GM04504 (cell line): ENCODE results near the gene FAM89A.
A peak's percentile ranks its signal among the peaks of the same experiment; 100 is the strongest.
"Not testable (repeated sequence)": the region's sequence is repeated elsewhere in the genome, so short reads cannot be mapped to it uniquely, and the experiment has no call there.

Experiments
- DNase-seq: peaks from one replicate; pipeline ENCODE4 v3.0.0-alpha.2; 2012; ENCODE audit warnings: low read depth

The FAM89A gene

DNA sequence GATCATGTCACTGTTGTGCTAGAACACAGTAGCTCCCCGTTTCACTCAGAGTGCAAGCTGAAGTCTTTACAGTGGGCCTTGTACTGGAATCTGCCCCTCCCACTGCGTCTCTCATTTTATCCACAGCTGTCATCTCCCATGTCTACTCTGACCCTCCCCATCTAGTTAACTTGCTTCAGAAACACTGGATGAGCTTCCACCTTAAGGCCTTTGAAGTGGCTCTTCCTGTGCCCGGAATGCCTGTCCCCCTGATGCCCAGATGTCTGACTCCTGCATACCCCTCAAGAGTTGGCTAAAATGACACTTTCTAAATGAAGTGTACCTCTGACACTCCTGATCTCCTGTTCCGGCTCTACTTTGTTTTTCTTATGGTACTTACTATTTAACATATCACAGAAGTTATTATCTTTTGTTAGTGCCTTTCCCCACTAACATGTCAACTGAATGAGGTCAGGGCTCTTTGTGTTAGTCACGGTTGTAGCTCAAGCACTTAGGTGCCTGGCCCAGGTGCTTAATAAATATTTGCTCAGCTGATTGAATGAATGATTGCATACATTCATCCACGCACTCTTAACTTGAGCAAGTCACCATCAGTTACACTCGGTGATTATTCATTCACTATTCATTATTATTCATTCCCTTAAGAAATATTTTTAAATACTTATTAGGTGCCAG, 47.8 kb downstream of the FAM89A start:
- no peak for DNase-seq

- DNase-seq = no peak
Observed at GRCh38 chr1:230987448-230987847, 52.6 kb downstream of the FAM89A start.

- DNase-seq = peak; percentile 78
Observed at GRCh38 chr1:230986976-230987375, 53.1 kb downstream of the FAM89A start.

DNA sequence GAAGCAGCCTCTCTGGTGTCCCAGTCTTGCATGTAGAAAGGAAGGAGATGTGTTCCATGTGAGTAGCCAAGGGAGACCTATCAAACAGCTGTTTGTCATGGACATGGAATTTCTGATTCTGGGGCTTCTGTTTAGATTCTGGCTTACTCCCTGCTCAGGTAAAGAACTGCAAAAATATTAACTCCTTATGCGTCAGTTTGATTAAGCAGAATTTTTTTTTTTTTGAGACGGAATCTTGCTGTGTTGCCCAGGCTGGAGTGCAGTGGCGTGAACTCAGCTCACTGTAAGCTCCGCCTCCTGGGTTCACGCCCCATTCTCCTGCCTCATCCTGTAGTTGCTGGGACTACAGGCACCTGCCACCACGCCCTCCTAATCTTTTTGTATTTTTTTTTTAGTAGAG, 54.3 kb downstream of the FAM89A start:
- no peak for DNase-seq

DNA sequence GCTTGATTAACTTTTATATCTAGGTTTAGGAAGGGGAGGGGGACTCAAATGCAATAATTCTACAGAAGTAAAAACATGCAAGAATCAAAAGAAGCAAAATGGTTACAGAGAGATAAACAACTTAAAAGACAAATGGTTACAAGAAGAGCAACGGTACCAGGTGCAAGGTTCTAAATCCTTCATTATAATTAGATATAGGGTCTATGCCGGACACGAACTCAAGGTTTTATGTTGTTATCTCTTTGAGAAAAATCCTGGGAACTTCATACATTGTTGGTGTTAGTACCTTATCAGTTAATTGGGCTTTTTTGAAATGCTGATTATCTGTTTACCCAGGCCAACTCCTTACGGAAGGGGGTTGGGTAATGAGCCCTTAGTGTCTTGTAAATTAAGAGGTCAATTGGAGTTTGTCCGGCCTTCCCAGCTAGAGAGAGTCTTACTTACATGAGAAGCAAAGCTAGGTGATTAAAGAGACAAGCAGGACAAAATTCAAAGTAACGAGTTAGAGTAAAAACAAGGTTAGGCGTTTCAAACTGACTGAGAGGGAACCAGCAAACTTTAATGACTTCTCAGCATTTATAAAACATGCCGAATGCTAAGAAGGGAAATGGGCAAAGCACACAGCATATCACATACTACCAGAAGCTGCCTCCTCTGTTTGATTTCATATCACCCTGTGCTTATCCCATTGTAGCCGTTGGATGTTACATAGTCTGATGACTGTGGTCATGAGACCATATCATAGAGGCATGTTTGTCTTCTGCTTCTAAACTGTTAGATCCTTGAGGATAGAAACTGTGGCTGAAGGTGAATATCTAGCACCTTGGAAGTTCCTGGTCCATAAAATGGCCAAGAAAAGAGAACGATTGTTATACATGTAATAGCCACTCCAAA, 55.2 kb downstream of the FAM89A start:
- DNase-seq = not testable (repeated sequence)

DNA sequence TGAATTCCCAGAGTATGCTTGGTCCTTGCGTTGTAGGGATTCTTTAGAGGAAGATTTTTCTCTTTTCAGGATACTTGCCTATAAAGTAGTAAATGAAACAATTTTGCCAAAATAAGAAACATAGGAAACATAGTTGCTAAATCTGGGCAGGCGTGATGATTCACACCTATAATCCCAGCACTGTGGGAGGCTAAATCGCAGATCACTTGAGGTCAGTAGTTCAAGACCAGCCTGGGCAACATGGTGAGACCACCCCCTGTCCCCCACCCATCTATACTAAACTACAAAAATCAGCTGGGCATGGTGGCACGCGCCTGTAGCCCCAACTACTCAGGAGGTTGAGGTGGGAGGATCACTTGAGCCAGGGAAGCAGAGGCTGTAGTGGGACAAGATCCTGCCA, 56.2 kb downstream of the FAM89A start:
- no peak for DNase-seq

DNA sequence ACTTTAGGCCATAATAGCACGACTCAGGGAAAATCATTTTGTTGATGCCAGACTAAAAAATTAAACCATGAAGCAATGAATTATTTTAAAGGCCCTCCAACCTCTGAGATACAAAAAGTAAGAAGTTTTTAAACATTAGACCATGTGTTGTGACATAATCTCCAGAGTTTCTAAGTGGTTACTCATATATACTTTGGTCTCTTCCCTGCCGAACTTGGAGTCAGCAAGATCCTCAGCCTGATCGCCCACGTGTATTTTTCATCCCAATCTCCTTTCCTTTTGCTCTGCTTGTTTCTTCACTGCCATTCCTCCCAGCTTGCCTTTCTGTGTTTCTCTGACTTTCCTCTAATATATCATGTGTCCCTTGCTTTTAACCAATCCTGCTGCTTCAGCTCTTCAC, 57.4 kb downstream of the FAM89A start:
- DNase-seq = no peak

GRCh38 chr1:230979952-230980351, 60.1 kb downstream of the FAM89A start:
- no peak for DNase-seq

DNA sequence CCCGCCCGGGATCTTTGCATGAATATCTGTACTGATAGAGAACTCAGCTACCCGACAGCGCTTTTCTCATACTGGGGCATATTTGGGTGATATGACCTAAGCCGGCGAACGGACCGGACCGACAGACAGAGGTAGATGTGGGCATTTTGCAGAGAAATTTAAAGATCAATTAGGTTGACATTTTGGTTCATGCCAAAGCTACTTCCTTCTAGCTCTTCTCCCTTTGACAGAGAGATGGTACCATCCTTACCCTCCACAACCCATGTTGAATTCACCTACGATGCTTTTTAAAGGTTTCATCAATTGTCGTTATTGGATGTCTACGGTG, 60.7 kb downstream of the FAM89A start:
- no peak for DNase-seq

DNA sequence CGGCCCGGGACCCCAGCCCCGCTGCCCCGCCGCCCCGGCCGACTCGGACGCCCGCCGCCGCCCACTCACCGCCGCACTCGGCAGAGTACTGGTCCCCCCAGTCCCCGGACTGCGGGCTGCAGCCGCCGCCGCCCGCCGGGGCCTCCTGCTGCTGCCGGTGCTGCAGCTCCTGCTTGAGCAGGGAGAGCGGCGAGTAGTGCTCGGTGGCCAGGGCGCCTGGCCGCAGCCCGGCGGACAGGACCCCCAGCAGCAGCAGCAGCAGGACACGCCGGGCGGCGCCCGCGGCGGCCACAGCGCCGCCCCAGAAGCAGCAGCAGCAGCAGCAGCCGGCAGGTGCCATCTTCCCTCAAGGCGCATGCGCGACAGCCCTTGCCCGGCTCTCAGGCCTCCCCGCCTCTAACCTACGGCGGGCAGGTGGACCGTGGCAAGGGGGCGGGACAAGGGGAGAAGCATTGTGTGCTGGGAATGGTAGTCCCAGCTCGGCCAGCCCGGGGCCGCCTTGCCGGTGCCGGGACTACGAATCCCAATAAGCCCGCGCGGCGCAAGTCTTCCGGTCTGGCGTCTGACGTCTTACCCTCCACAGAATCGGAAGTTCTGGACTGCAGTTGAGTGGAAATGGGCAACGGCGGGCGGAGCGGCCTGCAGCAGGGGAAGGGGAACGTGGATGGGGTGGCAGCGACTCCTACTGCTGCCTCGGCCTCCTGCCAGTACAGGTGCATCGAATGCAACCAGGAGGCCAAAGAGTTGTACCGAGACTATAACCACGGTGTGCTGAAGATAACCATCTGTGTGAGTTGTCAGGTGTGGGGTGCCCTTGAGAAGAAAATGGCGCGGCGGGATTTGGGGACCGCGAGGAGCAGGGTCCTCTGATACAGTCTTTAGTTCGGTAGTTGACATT, 61.3 kb downstream of the FAM89A start, which contains the start of the genes ARV1 and TTC13:
Gene ARV1, plus strand, starts transcription at position 604 of the 898 bp plus-strand sequence. Its CDS starts 12 bp downstream, at position 616.
Gene TTC13, minus strand, starts transcription at position 371 of the 898 bp plus-strand sequence. Its CDS starts 31 bp downstream, at position 340.
- peak; percentile 95 for DNase-seq

DNA sequence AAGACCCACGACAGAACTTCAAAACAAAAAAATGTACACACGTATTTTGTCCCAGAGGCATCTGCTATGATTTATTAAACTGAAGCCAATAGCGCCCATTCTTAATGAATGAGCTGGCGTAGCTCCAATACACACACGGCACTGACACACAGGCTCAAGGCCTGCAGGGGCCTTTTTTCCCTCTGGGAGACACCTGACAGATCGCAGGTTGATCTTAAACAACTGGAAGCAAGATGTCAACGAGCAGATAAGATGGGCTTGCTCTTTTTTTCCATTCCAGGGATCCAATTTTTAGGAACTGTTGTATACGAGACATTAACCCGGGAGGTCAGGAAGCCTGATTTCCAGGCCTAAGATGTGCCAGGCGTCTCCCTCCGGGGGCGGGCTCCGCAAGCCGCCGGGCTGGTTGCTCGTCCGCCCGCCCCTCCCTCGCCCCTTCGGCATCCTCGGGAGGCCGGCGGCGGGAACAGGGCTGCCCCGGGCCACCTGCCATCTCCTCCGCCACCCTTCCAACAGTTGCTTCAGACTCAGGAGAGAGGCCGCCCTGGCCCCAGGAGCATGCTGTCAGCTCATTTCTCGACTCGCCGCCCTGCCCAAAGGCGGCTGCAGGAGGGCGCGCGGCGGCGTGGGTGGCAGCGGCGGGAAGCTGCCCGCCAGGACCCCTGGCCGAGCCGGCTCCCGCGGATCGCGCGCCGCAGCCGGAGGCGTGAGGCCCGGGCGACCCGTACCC, 62.1 kb downstream of the FAM89A start:
- DNase-seq = no peak

DNA sequence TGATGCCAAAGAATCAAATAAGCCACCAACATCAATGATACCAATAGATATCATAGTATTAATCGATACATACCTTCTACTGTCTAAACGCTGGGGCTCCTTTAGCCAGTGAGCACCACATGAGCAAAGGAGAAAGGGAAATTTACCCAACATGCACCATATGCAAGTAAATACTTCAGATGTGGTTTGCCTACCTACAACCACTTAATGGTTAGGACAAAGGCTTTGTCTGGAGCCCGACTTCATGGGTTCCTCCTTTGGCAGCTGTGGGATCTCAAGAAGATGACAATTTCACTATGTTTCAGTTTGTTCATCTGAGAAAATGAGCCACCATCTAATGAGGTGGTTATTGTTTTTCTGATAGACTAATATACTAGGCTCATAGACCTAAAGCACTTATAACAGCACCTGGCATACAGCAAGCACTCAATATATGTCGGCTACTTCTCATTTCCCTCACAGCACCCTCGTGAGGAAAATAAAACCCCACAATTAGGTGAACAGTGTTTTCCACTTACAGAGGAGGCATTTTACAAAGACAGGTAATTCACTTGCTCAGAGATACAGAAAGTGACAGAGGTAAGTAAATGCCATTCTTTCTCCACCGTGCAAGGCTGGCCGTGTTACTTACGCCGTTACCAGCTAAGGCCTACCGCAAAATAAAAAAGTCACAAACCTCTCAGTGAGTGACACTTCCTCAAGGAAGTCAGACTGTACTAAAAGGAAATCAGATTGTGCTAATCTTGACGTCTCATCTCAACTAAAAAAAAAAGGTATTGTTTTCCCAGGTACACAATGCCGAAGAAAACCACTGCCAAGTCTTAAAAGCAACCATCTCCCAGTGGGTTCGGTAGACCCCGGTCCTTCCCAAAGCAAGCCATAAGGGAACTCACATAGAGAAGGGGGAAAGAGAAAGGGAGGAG, 63.0 kb downstream of the FAM89A start:
- no peak for DNase-seq

DNA sequence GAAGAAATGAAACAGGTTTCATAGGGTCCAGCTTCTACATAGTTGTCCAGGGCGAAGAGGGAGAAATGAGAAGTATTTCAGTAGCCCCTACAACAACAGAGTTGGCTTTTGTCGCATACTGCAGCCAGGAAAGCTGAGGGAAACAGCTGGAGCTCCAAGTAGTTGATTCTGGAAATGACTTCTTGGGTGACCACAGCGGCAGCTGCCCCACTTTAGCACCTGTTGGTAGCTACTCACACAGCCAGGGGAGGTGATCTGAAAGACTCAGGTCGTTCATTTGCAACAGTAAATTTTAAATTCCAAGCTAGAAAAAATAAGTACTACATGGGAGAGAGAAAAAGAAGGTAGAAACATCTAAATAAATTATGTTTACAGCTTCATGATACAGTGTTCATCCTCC, 63.7 kb downstream of the FAM89A start:
- no peak for DNase-seq

DNA sequence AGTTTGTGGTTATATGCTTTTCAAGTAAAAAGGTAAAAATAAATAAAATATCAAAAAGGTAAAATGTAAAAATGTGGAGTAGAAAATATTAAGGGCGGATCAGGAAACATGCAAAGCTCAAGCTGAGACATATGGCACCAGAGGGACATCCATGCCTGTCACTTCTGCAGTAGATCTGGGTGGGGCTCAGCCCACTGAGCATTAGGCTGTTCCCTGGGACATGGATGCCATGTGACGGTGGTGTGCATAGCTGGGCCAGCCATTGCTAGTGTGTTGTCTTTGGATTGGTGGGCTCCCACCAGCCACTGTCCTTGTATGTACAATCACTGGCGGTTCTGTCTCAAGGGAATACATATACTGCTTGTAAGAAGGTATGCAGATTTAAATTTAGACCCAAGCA, 64.4 kb downstream of the FAM89A start:
- no peak for DNase-seq

DNA sequence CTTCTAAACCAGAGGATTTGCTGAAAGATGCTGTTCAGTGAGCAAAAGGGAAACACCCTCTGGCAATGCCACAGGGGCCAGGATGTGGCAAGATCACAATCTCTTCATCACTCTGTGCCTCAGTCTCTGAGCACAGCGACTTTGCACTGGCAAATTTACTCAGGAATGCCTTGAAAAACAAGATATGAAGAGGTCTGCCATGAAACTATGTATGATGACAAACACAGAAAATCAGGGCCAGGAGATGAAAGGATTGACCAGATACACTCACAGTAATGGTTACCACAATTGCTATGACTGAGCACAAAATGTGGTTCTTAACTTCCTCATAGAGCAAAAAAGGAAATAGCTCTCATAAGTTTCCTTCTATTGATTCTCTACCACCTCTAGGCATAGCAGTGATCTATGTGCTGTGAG, 67.2 kb downstream of the FAM89A start:
- DNase-seq = no peak

DNA sequence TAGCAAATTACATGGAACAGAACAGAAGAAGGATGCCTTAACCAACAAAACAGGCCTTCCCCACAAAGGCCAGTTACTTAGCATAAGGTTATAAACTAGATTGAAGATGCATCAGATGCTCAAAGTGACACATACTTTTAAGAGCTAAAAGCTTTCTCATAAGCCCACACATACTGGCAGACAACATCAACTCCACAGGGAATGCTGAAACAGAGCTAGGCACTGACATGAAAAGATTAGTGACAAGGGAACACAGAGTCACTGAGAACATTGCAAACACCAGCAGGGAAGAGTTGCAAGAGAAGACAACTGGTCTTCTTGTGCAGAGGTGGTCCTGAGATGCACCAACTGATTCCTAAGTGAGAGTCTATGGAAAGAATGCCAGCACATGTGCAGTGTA, 68.3 kb downstream of the FAM89A start:
- DNase-seq = no peak

DNA sequence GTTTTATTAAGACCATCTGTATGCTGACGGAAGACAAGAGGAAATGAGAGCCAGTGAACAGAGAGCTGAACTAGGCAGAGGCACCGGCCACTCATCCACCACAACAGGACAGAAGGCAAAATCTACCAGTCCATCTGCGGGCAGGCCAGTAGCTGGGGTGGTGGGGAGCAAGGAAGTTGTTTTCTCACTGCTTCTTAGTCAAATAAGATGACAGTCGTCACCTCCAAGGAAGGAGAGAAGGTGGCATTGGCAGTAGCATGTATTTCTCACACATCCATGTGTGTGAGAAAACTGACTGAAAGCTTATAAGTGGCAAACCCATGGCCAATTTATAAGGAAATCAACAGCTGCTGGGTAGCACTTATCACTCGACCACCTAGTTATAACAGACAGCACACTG, 69.6 kb downstream of the FAM89A start:
- DNase-seq = no peak
